ENCODE measurements around the gene PTPRN2.

The PTPRN2 gene

GRCh38 chr7:157975401-157976372 is 611.9 kb downstream of the PTPRN2 start:
- DNase-seq (ENCODE audit: low spot score), result no peak

- DNase-seq (ENCODE audit: low spot score), result no peak
Observed at GRCh38 chr7:157974678-157975230, 612.9 kb downstream of the PTPRN2 start.

GRCh38 chr7:157973971-157974677 is 613.5 kb downstream of the PTPRN2 start:
- DNase-seq (ENCODE audit: low spot score), result no peak

- no peak for DNase-seq (ENCODE audit: low spot score)
Observed at GRCh38 chr7:157972914-157973313, 614.7 kb downstream of the PTPRN2 start.

GRCh38 chr7:157971501-157971900 is 616.1 kb downstream of the PTPRN2 start:
- no peak for DNase-seq (ENCODE audit: low spot score)

GRCh38 chr7:157970744-157971143 is 616.9 kb downstream of the PTPRN2 start:
- no peak for DNase-seq (ENCODE audit: low spot score)

- DNase-seq (ENCODE audit: low spot score), result no peak
Observed at GRCh38 chr7:157969995-157970394, 617.6 kb downstream of the PTPRN2 start.

GRCh38 chr7:157966490-157966889 is 621.1 kb downstream of the PTPRN2 start:
- no peak for DNase-seq (ENCODE audit: low spot score)

GRCh38 chr7:157964521-157964920 is 623.1 kb downstream of the PTPRN2 start:
- no peak for DNase-seq (ENCODE audit: low spot score)

- no peak for DNase-seq (ENCODE audit: low spot score)
Observed at GRCh38 chr7:157964016-157964415, 623.6 kb downstream of the PTPRN2 start.

GRCh38 chr7:157963526-157963925 is 624.1 kb downstream of the PTPRN2 start:
- no peak for DNase-seq (ENCODE audit: low spot score)

GRCh38 chr7:157962458-157963306 is 624.9 kb downstream of the PTPRN2 start:
- DNase-seq (ENCODE audit: low spot score), result no peak

- no peak for DNase-seq (ENCODE audit: low spot score)
Observed at GRCh38 chr7:157961731-157962457, 625.7 kb downstream of the PTPRN2 start.

GRCh38 chr7:157955348-157955999 is 632.1 kb downstream of the PTPRN2 start:
- no peak for DNase-seq (ENCODE audit: low spot score)

GRCh38 chr7:157954901-157955300 is 632.7 kb downstream of the PTPRN2 start:
- no peak for DNase-seq (ENCODE audit: low spot score)

- no peak for DNase-seq (ENCODE audit: low spot score)
Observed at GRCh38 chr7:157952841-157953645, 634.6 kb downstream of the PTPRN2 start.

- DNase-seq (ENCODE audit: low spot score), result no peak
Observed at GRCh38 chr7:157952050-157952667, 635.5 kb downstream of the PTPRN2 start.

- DNase-seq (ENCODE audit: low spot score), result no peak
Observed at GRCh38 chr7:157951300-157952049, 636.1 kb downstream of the PTPRN2 start.

- no peak for DNase-seq (ENCODE audit: low spot score)
Observed at GRCh38 chr7:157949711-157950110, 637.9 kb downstream of the PTPRN2 start.

Data from SW480 (cell line).